Tibial artery (tissue), 4 donors: ENCODE results near the gene CHST11.

Experiments
- DNase-seq, 2 donors: peaks; one replicate each; pipeline ENCODE4 v3.0.0-alpha.2; 2019
- H3K27ac ChIP-seq, 2 donors: fragments of 200-600 bp; sonication (generic) in 1 of 2; 1 replicate in 1 of 2; 2 replicates in 1 of 2; pipeline ENCODE4 v1.5.1; 2018 to 2019; ENCODE audit warnings: mild to moderate bottlenecking in 1 of 2
- H3K27me3 ChIP-seq, 2 donors: fragments of 200-600 bp; sonication (generic) in 1 of 2; one replicate each; pipeline versions ENCODE4 v1.5.1 to v1.6.0; 2016 to 2019
- H3K36me3 ChIP-seq, 3 donors: fragments of 200-600 bp; sonication (generic) in 2 of 3; one replicate each; pipeline ENCODE4 v1.5.1; 2016 to 2019; ENCODE audit warnings: mild to moderate bottlenecking in 2 of 3
- H3K4me1 ChIP-seq, 4 donors: fragments of 200-600 bp; sonication (generic) in 2 of 4; 1 replicate in 3 of 4; 2 replicates in 1 of 4; pipeline ENCODE4 v1.5.1; 2016 to 2019
- H3K4me3 ChIP-seq, 2 donors: fragments of 200-600 bp; sonication (generic) in 1 of 2; 1 replicate in 1 of 2; 2 replicates in 1 of 2; pipeline ENCODE4 v1.5.1; 2018 to 2019; ENCODE audit warnings: mild to moderate bottlenecking in 2 of 2
- H3K9me3 ChIP-seq, 3 donors: fragments of 200-600 bp; sonication (generic) in 1 of 3; one replicate each; pipeline ENCODE4 v1.5.1; 2016 to 2019
- intact Hi-C: fragments of 100-400 bp; cut with DNase I; formaldehyde crosslinking; loops from one replicate; pipeline ENCODE4 v1.15.0; 2023; ENCODE audit warnings: low total_unique reads
- TF ChIP-seq, protein P1 (sequence below), 2 experiments: fragments of 200-600 bp in 1 of 2; fragments of 450-650 bp in 1 of 2; IDR thresholded peaks; one replicate each; pipeline ENCODE4 v1.5.1; 2017 to 2019; ENCODE audit warnings: antibody characterized with exemption in 2 of 2, mild to moderate bottlenecking in 1 of 2, moderate library complexity in 1 of 2

CHST11 gene

DNA sequence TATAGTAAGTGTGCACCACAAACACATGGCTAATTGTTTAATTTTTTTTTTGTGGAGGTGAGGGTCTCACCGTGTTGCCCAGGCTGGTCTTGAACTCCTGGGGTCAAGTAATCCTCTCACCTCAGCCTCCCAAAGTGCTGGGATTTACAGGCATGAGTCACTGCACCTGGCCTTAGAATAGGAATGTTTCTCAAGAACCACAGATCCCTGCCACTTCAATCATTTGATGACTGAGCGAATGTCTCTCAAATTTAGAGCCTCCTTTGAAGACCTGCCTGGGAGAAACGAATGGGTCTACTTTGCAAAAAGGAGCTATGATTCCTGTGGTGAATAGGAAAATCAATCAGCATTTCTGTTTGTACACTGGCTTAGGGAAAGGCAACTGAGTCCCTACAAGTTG is 33.5 kb upstream of the CHST11 start:
- TF ChIP-seq, protein P1, sequence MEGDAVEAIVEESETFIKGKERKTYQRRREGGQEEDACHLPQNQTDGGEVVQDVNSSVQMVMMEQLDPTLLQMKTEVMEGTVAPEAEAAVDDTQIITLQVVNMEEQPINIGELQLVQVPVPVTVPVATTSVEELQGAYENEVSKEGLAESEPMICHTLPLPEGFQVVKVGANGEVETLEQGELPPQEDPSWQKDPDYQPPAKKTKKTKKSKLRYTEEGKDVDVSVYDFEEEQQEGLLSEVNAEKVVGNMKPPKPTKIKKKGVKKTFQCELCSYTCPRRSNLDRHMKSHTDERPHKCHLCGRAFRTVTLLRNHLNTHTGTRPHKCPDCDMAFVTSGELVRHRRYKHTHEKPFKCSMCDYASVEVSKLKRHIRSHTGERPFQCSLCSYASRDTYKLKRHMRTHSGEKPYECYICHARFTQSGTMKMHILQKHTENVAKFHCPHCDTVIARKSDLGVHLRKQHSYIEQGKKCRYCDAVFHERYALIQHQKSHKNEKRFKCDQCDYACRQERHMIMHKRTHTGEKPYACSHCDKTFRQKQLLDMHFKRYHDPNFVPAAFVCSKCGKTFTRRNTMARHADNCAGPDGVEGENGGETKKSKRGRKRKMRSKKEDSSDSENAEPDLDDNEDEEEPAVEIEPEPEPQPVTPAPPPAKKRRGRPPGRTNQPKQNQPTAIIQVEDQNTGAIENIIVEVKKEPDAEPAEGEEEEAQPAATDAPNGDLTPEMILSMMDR (IDR thresholded peaks at IDR 0.05) = no peak
- no peak for DNase-seq
- Histone ChIP-seq H3K27me3 (no peaks in the 10 kb centered on the region), H3K4me3 (no peak overlapping the region), H3K4me1 (no peaks in the 10 kb centered on the region), H3K9me3 (no peaks in the 10 kb centered on the region), H3K36me3 (no peaks in the 10 kb centered on the region), H3K27ac (no peak overlapping the region)
- intact Hi-C loops = no loop called here

DNA sequence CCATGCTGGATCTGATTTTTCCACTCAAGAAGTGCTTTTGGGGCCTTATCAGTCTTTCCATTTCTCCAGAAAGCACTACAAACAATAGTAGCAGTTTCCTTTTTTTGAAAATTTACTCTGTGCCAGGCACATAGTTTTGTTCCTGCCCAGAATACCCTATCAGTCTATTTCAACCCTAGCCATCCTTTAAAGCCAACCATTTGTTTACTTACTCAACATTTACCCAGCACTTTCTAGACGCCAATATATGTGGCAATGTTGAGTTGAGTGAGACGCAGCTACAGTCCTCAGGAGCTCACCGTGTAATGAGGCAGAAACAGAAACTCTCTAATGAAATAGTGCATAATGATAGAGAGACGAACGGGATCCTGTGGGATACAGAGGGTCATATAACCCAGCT is 32.9 kb upstream of the CHST11 start:
- DNase-seq = no peak
- TF ChIP-seq, protein P1 (IDR thresholded peaks at IDR 0.05) = no peak
- Histone ChIP-seq H3K36me3 (no peaks in the 10 kb centered on the region), H3K27me3 (no peaks in the 10 kb centered on the region), H3K27ac (no peak overlapping the region), H3K4me1 (no peaks in the 10 kb centered on the region), H3K9me3 (no peaks in the 10 kb centered on the region), H3K4me3 (no peak overlapping the region)
- intact Hi-C loops = no loop called here

- DNase-seq = no peak
- intact Hi-C loops = no loop called here
- no peaks in the 10 kb centered on the region for H3K9me3 ChIP-seq
Measured at GRCh38 chr12:104424955-104425354, 31.8 kb upstream of the CHST11 start.

GRCh38 chr12:104425614-104426013 is 31.1 kb upstream of the CHST11 start:
- Histone ChIP-seq H3K27me3 (no peaks in the 10 kb centered on the region), H3K4me1 (no peaks in the 10 kb centered on the region), H3K4me3 (no peak overlapping the region), H3K9me3 (no peaks in the 10 kb centered on the region), H3K27ac (no peak overlapping the region), H3K36me3 (no peaks in the 10 kb centered on the region)
- DNase-seq = no peak
- TF ChIP-seq, protein P1 (IDR thresholded peaks at IDR 0.05) = no peak
- intact Hi-C loops = no loop called here

More at GRCh38 chr12:104424955-104425354, 31.8 kb upstream of the CHST11 start:
- H3K36me3 ChIP-seq = no peaks in the 10 kb centered on the region
- no peak overlapping the region for H3K4me3 ChIP-seq
- no peak overlapping the region for H3K27ac ChIP-seq
- TF ChIP-seq, protein P1 (IDR thresholded peaks at IDR 0.05) = no peak
- H3K27me3 ChIP-seq = no peaks in the 10 kb centered on the region
- H3K4me1 ChIP-seq = no peaks in the 10 kb centered on the region

GRCh38 chr12:104426926-104427546 is 29.7 kb upstream of the CHST11 start:
- Histone ChIP-seq H3K4me3 (no peak overlapping the region), H3K9me3 (no peaks in the 10 kb centered on the region), H3K4me1 (no peaks in the 10 kb centered on the region), H3K36me3 (no peaks in the 10 kb centered on the region), H3K27me3 (no peaks in the 10 kb centered on the region), H3K27ac (no peak overlapping the region)
- TF ChIP-seq, protein P1 (IDR thresholded peaks at IDR 0.05) = no peak
- intact Hi-C loops = no loop called here
- DNase-seq = no peak

DNA sequence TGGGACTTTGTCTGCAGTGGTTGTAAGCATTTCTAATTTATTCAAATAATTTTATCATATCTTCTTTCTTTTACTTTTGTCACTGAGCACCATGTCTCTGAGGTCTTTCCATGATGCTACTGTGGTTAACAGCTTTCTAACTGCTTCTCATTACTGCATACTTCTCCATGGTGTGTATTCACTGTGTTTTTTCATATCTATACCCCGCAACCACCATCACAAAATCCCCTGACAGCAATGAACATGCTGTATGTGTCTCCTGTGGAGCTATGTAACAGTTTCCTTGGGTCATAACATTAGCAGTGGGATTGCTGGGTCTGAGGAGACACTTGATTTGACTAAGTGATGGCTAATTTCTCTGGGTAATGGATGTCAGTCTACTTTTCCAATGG is 29.2 kb upstream of the CHST11 start:
- no peak overlapping the region for H3K27ac ChIP-seq
- no peaks in the 10 kb centered on the region for H3K9me3 ChIP-seq
- TF ChIP-seq, protein P1 (IDR thresholded peaks at IDR 0.05) = no peak
- no peak overlapping the region for H3K4me3 ChIP-seq
- DNase-seq = no peak
- no peaks in the 10 kb centered on the region for H3K27me3 ChIP-seq
- H3K36me3 ChIP-seq = no peaks in the 10 kb centered on the region
- intact Hi-C loops = no loop called here
- no peaks in the 10 kb centered on the region for H3K4me1 ChIP-seq
